GM12878 (cell line): ENCODE measurements around the gene NAGK. TPM values are rescaled to one million over a fixed set of nuclear protein-coding genes. Genes with fewer than 3 reads are reported as not detected.

Experiments used
- ATF7 ChIP-seq: fragments of 450-650 bp; IDR thresholded peaks from 2 replicates; pipeline ENCODE4 v1.6.1; 2016; ENCODE audit warnings: low read depth, mild to moderate bottlenecking
- BACH1 ChIP-seq: fragments of 450-650 bp; IDR thresholded peaks from 2 replicates; pipeline ENCODE4 v1.6.1; 2017; ENCODE audit warnings: mild to moderate bottlenecking, borderline replicate concordance
- GATAD2B ChIP-seq: fragments of 450-650 bp; conservative IDR thresholded peaks from 2 replicates; pipeline ENCODE4 v1.6.1; 2017; ENCODE audit warnings: low read depth, mild to moderate bottlenecking, moderate library complexity
- HCFC1 ChIP-seq: fragments of 150-350 bp; IDR thresholded peaks from 2 replicates; pipeline ENCODE4 v1.6.1; 2014; ENCODE audit warnings: low read length
- NFIC ChIP-seq: IDR thresholded peaks from 2 replicates; pipeline ENCODE4 v1.6.1; 2012; ENCODE audit warnings: low read depth, mild to moderate bottlenecking, inconsistent platforms, low read length, moderate library complexity
- NR2F1 ChIP-seq: fragments of 450-650 bp; conservative IDR thresholded peaks from 2 replicates; pipeline ENCODE4 v1.6.1; 2017; ENCODE audit warnings: mild to moderate bottlenecking
- PAX5 ChIP-seq: IDR thresholded peaks from 2 replicates; pipeline ENCODE4 v1.6.1; 2011; ENCODE audit warnings: low read depth, low read length, borderline replicate concordance
- POU2F2 ChIP-seq: IDR thresholded peaks from 3 replicates; pipeline ENCODE4 v1.6.1; 2011; ENCODE audit warnings: low read depth, mild to moderate bottlenecking, low read length, borderline replicate concordance
- SMARCA5 ChIP-seq: fragments of 450-650 bp; IDR thresholded peaks from 2 replicates; pipeline ENCODE4 v1.6.1; 2017; ENCODE audit warnings: mild to moderate bottlenecking
- SREBF1 ChIP-seq: IDR thresholded peaks from 2 replicates; pipeline ENCODE4 v1.6.1; 2012; ENCODE audit warnings: mild to moderate bottlenecking, low read length
- polyA plus RNA-seq, 11 experiments: library from polyadenylated mRNA; depleted of rRNA in 4 of 11; unstranded in 6 of 11; stranded (reverse) in 5 of 11; fragments of >200 nt; fragmentation: Nextera tagmentation in 4 of 11; fragmentation: Illumina TruSeq in 1 of 11; extraction: Ambion mirVana in 4 of 11; extraction: Trizol in 1 of 11; gene quantifications; 1 replicate in 1 of 11; 2 replicates in 10 of 11; pipeline versions ENCODE4 v1.2.1 to v1.2.3, GENCODE V29; 2011 to 2016; ENCODE audit warnings: inconsistent platforms in 2 of 11, missing spikeins in 2 of 11, low read depth in 1 of 11
- total RNA-seq, 4 experiments: library from RNA; depleted of rRNA in 3 of 4; stranded (reverse); fragments of >200 nt in 3 of 4; fragmentation: Illumina TruSeq in 1 of 4; extraction: Trizol in 1 of 4; gene quantifications; 2 replicates each; pipeline versions ENCODE4 v1.2.1 to v1.2.3, GENCODE V29; 2013 to 2021
- TF ChIP-seq, protein P1 (sequence below): fragments of 450-650 bp; IDR thresholded peaks from 2 replicates; pipeline ENCODE4 v1.6.1; 2017; ENCODE audit warnings: mild to moderate bottlenecking, moderate library complexity
- TF ChIP-seq, protein P2 (sequence below): fragments of 450-650 bp; IDR thresholded peaks from 2 replicates; pipeline ENCODE4 v1.6.1; 2016; ENCODE audit warnings: mild to moderate bottlenecking
- TF ChIP-seq, protein P3 (sequence below): fragments of 450-650 bp; conservative IDR thresholded peaks from 2 replicates; pipeline ENCODE4 v1.6.1; 2017; ENCODE audit warnings: mild to moderate bottlenecking, moderate library complexity
- TF ChIP-seq, protein P4 (sequence below): fragments of 450-650 bp; IDR thresholded peaks from 2 replicates; pipeline ENCODE4 v1.6.1; 2017; ENCODE audit warnings: mild to moderate bottlenecking, low read depth, inconsistent platforms; ENCODE audit not compliant: poor library complexity, severe bottlenecking
- TF ChIP-seq, protein P5 (sequence below): IDR thresholded peaks from 2 replicates; pipeline ENCODE4 v1.6.1; 2012; ENCODE audit warnings: low read depth, low read length, improper control_type of control experiment
- TF ChIP-seq, protein P6 (sequence below): fragments of 450-650 bp; IDR thresholded peaks from 2 replicates; pipeline ENCODE4 v1.6.1; 2018; ENCODE audit warnings: mild to moderate bottlenecking, low read depth, moderate library complexity; ENCODE audit not compliant: partially characterized antibody

The NAGK gene
- total and polyA plus RNA-seq, 10 of the 15 experiments (the other 5 are each of a cell fraction or from before 2014, with no cell fraction given): 67.7 to 137 (median 115) TPM

DNA sequence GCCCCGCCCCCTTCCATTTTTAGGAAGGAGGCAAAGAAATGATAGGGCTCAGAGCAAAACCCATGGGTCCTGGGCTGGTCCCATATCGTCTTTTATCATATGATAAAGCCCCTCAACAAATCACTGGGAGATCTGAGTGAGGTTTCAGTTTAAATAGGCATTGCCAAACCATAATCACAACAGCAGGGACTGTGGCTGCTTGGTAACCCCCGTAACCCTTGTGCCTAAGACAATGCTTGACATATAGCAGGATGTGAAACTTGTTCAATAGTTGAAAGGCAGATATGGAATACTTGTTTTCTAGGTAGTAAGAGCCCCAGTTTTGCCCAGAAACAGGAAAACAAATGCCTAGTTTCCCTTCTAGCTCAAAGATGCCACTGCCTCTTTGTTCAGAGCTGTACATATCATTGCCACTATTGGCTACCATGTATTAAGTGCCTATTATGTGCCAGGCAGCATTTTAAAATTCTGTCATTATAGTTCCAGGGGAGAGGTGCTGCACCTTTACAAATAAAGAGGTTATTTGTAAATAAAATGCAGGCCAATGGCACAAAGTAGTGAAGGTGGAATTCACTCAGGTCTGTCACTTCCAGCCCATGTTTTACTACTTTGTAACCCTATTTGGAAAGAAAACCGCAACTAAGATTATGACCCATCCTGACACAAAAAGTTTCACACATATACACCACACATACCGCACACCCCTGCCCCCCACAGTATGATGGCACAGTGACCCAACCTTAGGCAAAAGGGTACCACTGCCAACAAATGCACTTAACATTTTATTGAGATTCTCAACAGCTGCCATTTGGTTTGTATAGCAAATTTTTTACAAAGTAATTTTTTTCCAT, 14.2 kb downstream of the NAGK start (continued):
- TF ChIP-seq, protein P1, sequence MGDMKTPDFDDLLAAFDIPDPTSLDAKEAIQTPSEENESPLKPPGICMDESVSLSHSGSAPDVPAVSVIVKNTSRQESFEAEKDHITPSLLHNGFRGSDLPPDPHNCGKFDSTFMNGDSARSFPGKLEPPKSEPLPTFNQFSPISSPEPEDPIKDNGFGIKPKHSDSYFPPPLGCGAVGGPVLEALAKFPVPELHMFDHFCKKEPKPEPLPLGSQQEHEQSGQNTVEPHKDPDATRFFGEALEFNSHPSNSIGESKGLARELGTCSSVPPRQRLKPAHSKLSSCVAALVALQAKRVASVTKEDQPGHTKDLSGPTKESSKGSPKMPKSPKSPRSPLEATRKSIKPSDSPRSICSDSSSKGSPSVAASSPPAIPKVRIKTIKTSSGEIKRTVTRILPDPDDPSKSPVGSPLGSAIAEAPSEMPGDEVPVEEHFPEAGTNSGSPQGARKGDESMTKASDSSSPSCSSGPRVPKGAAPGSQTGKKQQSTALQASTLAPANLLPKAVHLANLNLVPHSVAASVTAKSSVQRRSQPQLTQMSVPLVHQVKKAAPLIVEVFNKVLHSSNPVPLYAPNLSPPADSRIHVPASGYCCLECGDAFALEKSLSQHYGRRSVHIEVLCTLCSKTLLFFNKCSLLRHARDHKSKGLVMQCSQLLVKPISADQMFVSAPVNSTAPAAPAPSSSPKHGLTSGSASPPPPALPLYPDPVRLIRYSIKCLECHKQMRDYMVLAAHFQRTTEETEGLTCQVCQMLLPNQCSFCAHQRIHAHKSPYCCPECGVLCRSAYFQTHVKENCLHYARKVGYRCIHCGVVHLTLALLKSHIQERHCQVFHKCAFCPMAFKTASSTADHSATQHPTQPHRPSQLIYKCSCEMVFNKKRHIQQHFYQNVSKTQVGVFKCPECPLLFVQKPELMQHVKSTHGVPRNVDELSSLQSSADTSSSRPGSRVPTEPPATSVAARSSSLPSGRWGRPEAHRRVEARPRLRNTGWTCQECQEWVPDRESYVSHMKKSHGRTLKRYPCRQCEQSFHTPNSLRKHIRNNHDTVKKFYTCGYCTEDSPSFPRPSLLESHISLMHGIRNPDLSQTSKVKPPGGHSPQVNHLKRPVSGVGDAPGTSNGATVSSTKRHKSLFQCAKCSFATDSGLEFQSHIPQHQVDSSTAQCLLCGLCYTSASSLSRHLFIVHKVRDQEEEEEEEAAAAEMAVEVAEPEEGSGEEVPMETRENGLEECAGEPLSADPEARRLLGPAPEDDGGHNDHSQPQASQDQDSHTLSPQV: no peak
- TF ChIP-seq, protein P2, sequence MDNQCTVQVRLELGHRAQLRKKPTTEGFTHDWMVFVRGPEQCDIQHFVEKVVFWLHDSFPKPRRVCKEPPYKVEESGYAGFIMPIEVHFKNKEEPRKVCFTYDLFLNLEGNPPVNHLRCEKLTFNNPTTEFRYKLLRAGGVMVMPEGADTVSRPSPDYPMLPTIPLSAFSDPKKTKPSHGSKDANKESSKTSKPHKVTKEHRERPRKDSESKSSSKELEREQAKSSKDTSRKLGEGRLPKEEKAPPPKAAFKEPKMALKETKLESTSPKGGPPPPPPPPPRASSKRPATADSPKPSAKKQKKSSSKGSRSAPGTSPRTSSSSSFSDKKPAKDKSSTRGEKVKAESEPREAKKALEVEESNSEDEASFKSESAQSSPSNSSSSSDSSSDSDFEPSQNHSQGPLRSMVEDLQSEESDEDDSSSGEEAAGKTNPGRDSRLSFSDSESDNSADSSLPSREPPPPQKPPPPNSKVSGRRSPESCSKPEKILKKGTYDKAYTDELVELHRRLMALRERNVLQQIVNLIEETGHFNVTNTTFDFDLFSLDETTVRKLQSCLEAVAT: peak; percentile 96
- TF ChIP-seq, protein P3, sequence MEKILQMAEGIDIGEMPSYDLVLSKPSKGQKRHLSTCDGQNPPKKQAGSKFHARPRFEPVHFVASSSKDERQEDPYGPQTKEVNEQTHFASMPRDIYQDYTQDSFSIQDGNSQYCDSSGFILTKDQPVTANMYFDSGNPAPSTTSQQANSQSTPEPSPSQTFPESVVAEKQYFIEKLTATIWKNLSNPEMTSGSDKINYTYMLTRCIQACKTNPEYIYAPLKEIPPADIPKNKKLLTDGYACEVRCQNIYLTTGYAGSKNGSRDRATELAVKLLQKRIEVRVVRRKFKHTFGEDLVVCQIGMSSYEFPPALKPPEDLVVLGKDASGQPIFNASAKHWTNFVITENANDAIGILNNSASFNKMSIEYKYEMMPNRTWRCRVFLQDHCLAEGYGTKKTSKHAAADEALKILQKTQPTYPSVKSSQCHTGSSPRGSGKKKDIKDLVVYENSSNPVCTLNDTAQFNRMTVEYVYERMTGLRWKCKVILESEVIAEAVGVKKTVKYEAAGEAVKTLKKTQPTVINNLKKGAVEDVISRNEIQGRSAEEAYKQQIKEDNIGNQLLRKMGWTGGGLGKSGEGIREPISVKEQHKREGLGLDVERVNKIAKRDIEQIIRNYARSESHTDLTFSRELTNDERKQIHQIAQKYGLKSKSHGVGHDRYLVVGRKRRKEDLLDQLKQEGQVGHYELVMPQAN: no peak
- TF ChIP-seq SREBF1 (no peak), PAX5 (peak; percentile 74; the same call in 1 of the 2 replicates), NFIC (peak; percentile 79), POU2F2 (peak; percentile 52; the same call in 1 of the 3 replicates), NR2F1 (peak; percentile 76), ATF7 (peak; percentile 54; the same call in 1 of the 2 replicates), HCFC1 (no peak), GATAD2B (peak; percentile 66), BACH1 (peak; percentile 60; the same call in 1 of the 2 replicates), SMARCA5 (no peak)
- TF ChIP-seq, protein P4, sequence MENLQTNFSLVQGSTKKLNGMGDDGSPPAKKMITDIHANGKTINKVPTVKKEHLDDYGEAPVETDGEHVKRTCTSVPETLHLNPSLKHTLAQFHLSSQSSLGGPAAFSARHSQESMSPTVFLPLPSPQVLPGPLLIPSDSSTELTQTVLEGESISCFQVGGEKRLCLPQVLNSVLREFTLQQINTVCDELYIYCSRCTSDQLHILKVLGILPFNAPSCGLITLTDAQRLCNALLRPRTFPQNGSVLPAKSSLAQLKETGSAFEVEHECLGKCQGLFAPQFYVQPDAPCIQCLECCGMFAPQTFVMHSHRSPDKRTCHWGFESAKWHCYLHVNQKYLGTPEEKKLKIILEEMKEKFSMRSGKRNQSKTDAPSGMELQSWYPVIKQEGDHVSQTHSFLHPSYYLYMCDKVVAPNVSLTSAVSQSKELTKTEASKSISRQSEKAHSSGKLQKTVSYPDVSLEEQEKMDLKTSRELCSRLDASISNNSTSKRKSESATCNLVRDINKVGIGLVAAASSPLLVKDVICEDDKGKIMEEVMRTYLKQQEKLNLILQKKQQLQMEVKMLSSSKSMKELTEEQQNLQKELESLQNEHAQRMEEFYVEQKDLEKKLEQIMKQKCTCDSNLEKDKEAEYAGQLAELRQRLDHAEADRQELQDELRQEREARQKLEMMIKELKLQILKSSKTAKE: peak; percentile 76
- TF ChIP-seq, protein P5, sequence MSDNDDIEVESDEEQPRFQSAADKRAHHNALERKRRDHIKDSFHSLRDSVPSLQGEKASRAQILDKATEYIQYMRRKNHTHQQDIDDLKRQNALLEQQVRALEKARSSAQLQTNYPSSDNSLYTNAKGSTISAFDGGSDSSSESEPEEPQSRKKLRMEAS: no peak
- TF ChIP-seq, protein P6, sequence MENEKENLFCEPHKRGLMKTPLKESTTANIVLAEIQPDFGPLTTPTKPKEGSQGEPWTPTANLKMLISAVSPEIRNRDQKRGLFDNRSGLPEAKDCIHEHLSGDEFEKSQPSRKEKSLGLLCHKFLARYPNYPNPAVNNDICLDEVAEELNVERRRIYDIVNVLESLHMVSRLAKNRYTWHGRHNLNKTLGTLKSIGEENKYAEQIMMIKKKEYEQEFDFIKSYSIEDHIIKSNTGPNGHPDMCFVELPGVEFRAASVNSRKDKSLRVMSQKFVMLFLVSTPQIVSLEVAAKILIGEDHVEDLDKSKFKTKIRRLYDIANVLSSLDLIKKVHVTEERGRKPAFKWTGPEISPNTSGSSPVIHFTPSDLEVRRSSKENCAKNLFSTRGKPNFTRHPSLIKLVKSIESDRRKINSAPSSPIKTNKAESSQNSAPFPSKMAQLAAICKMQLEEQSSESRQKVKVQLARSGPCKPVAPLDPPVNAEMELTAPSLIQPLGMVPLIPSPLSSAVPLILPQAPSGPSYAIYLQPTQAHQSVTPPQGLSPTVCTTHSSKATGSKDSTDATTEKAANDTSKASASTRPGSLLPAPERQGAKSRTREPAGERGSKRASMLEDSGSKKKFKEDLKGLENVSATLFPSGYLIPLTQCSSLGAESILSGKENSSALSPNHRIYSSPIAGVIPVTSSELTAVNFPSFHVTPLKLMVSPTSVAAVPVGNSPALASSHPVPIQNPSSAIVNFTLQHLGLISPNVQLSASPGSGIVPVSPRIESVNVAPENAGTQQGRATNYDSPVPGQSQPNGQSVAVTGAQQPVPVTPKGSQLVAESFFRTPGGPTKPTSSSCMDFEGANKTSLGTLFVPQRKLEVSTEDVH: no peak
